Inferior parietal cortex (tissue), 1 donor: ENCODE results near the gene GRIA4.

Experiments
- DNase-seq: peaks from one replicate; pipeline ENCODE4 v3.0.0-alpha.2; 2016; ENCODE audit errors: extremely low spot score

GRIA4 gene

DNA sequence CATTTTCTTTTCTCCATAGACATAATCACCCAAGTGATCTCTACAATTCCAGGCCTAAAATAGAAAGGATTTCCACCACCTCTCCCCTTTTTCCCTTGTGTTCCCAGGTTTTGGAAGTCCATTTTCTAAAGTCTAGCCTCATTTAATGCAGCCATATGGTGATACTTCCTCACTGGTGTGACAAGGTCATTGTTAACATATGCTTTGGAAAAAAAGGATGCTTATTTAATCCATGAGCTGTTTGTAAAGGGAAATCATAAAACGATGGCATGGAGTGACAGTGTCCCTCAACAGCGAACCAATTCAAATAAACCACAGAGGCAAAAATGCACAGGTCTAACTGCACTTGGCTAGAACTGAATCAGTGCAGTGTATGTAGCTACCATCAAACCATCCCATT is 26.6 kb downstream of the GRIA4 start:
- DNase-seq: no peak

GRCh38 chr11:105639527-105639926 is 29.7 kb downstream of the GRIA4 start:
- no peak for DNase-seq

DNA sequence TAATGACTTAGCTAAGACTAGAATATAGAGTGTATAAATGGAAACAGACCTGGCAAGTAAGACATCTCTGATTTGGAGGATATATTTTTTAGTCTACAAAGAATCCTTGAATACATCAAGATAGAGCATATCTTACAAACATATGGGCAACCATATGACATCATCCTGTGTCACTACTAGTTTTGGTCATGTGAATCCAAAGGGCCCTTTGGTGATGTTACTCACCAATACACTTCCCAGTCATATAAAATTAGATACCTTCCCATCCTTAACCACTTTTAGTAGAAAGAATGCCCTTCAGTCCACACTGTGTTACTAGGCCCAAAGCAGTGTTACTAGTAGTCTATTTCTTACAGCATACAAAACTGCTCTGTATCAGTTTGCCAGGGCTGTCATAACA is 31.6 kb downstream of the GRIA4 start:
- no peak for DNase-seq

GRCh38 chr11:105642870-105643269 is 33.0 kb downstream of the GRIA4 start:
- no peak for DNase-seq

GRCh38 chr11:105644839-105645573 is 35.1 kb downstream of the GRIA4 start:
- DNase-seq: no peak

DNA sequence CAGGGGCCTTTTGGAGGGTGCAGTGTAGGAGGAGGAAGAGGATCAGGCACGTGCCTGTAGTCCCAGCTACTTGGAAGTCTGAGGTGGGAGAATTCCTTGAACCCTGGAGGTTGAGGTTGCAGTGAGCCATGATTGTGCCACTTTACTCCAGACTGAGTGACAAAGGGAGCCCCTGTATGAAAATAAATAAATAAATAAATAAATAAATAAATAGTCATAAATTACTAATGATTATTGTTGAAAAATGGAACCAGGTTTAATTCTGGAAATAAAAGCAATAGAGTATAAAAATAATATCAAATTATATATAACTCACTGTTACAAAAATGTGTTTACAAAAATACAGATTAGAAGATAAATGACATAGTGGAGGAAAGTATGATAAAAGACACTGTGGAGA is 37.9 kb downstream of the GRIA4 start:
- DNase-seq: no peak

DNA sequence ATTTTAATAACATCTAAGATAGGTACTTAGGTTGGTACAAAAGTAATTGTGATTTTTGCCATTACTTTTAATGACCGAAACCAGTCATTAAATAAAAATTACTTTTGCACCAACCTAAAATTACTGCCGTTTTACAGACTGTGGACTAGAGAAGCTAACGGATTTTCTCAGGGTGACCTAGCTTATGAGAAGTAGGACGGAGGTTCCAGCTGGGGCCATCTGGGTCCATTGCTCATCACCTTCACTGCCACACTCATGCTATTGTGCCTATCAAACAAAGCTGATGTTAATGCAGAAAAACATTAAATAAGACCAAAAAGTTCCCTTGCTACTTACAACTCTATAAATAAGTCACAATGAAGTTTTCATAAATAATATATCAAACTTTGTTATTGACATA is 38.9 kb downstream of the GRIA4 start:
- no peak for DNase-seq

- no peak for DNase-seq
These were observed 55.4 kb downstream of the GRIA4 start for GRCh38 chr11:105665281-105665680.

DNA sequence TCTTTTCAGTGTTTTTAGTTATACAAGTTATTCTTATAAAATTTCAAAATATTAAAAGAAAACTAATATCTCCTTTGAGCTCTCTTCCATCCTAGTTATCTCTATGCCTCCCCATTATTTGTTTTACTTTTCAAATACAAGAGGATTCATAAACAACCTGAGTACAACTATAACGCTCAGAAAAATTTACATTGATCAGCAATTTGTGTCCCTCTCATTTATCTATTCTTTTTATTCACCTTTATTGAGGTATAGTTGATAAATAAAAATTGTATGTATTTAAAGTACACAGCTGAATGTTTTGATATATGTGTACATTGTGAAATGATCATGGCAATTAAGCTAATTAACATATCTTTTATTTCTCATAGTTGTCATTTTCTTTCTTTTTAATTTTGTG is 57.6 kb downstream of the GRIA4 start:
- no peak for DNase-seq

- DNase-seq: no peak
These were observed 60.9 kb downstream of the GRIA4 start for GRCh38 chr11:105670811-105671210.

- no peak for DNase-seq
These were observed 63.2 kb downstream of the GRIA4 start for GRCh38 chr11:105673089-105673488.

- no peak for DNase-seq
These were observed 79.8 kb downstream of the GRIA4 start for GRCh38 chr11:105689631-105690030.

GRCh38 chr11:105690467-105690866 is 80.6 kb downstream of the GRIA4 start:
- DNase-seq: no peak

DNA sequence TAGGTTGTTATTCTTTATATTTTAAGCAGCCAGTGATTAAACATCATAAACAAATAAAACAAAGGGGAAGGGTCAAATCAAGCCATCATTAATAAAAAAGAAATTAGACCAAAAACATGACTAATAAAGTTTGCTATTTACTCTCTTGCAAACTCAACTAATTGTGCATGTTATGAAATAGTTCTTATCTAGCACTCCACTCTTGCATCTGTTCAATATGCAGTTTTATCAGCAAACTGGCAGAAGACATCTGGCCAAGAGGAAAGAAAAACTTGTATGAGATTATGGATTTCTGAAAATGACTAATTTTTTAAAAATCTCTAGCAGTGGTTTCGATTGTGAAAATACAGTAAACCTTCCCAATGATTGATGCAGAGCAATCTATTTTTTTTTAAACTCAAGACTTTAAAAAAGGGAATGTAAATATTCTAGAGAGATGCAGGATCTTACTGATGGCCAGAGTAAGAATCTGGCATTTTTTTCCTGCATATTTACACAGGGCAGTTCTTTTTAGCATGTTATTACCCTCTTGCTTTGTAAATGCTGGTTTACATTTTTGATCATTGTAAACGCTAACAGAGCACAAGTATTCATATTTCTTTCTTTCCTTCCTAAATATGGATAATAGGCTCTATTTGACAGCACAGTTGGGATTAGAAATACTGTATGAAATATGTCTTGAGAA is 83.3 kb downstream of the GRIA4 start:
- no peak for DNase-seq

DNA sequence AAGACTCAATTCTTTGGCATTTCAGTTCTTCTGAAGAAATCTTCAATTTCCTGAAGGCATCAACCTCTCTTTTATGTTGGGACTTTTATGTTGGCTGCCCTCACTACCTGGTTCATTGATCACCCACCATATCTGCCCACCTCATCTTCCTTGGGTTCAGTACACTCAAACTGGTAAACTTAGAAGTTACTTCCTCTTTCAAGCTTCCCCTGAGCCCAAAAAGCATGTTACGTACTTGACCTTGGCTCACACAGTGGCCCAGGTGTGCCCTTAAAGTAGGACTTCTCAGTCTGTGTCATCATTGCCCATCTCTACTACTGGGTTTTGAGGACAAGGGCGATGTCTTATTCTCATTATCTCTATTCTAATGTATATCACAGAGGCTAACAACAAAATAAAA is 86.1 kb downstream of the GRIA4 start:
- no peak for DNase-seq

- no peak for DNase-seq
These were observed 87.4 kb downstream of the GRIA4 start for GRCh38 chr11:105697291-105697690.

DNA sequence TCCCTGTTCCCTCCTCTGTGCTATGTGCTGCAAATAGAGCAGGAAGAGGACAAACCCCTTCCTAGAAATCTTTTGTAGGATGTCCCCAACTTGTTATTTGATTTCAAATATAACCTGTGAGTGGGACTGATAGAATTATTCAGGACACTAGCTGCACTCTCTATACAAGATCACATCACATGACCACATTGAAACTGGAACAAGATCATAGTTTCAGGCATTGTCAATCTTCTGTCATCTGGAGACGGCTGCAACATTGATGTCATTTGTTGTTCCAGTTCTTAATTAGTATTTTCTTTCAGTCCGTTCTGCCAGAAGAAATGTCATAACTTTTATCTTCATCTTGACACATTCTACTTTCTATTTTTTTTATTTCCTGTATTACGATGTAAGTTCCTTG is 89.3 kb downstream of the GRIA4 start:
- DNase-seq: no peak

DNA sequence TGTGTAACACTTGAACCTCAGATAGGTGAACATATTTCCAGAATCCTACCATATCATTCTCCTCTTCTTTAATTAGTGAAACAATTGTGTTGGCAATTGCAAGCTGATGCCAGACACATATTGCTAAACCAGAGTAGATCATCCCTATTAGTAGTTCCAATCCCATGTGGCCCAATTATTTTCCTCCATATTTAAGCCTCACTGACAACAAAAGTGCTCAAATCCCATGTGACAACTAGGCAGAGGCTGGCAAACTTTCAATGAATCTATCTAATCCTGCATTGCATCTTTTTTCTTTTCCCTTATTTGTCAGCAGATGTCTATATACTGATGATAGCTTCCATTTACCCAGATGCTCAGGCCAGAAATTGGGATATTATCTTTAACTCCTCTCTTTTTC is 90.4 kb downstream of the GRIA4 start:
- no peak for DNase-seq

- DNase-seq: no peak
These were observed 91.2 kb downstream of the GRIA4 start for GRCh38 chr11:105701098-105701497.

- DNase-seq: no peak
These were observed 96.1 kb downstream of the GRIA4 start for GRCh38 chr11:105705786-105706530.

DNA sequence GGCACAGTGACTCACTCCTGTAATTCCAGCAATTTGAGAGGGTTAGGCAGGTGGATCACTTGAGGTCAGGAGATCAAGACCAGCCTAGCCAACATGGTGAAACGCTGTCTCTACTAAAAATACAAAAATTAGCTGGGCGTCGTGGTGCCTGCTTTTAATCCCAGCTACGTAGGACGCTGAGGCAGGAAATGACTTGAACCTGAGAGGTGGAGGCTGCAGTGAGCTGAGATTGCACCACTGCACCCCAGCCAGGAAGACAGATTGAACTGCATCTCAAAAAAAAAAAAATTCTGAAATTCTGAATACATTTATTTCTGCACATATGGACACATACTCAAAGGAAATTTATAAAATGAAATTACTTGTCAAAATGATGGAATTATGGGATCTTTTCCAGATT is 103.2 kb downstream of the GRIA4 start:
- no peak for DNase-seq

- DNase-seq: no peak
These were observed 103.8 kb downstream of the GRIA4 start for GRCh38 chr11:105713696-105714095.

GRCh38 chr11:105718641-105719040 is 108.8 kb downstream of the GRIA4 start:
- no peak for DNase-seq
